GM12878 (cell line): ENCODE measurements around the gene IFT88. TPM values are rescaled to one million over a fixed set of nuclear protein-coding genes. Genes with fewer than 3 reads are reported as not detected.
A peak's percentile ranks its signal among the peaks of the same experiment; 100 is the strongest.

Experiments used
- ASH2L ChIP-seq: fragments of 300-600, 200-600 bp; sonication (generic); IDR thresholded peaks from 2 replicates; pipeline ENCODE4 v1.6.1; 2017; ENCODE audit warnings: low read depth, mild to moderate bottlenecking, borderline replicate concordance
- BCL3 ChIP-seq: IDR thresholded peaks from 2 replicates; pipeline ENCODE4 v1.6.1; 2011; ENCODE audit warnings: borderline replicate concordance, low read depth, mild to moderate bottlenecking, moderate library complexity, low read length; ENCODE audit not compliant: insufficient read depth, poor library complexity, severe bottlenecking
- CEBPB ChIP-seq, 2 experiments: fragments of 150-350 bp in 1 of 2; IDR thresholded peaks; 2 replicates each; pipeline ENCODE4 v1.6.1; 2012 to 2014; ENCODE audit warnings: low read depth in 2 of 2, low read length in 2 of 2, borderline replicate concordance in 1 of 2, inconsistent platforms in 1 of 2
- CEBPZ ChIP-seq: fragments of 150-350 bp; IDR thresholded peaks from 2 replicates; pipeline ENCODE4 v1.6.1; 2016; ENCODE audit warnings: low read depth, low read length
- CREB1 ChIP-seq: IDR thresholded peaks from 2 replicates; pipeline ENCODE4 v1.6.1; 2012; ENCODE audit warnings: low read depth, mild to moderate bottlenecking, inconsistent platforms
- IKZF2 ChIP-seq, 2 experiments: fragments of 450-650 bp; IDR thresholded peaks; 2 replicates each; pipeline ENCODE4 v1.6.1; 2017; ENCODE audit warnings: mild to moderate bottlenecking in 2 of 2, moderate library complexity in 2 of 2
- MAX ChIP-seq: IDR thresholded peaks from 2 replicates; pipeline ENCODE4 v1.6.1; 2012; ENCODE audit warnings: low read depth, low read length, improper control_type of control experiment
- MEF2B ChIP-seq: fragments of 450-650 bp; IDR thresholded peaks from 2 replicates; pipeline ENCODE4 v1.6.1; 2018; ENCODE audit warnings: mild to moderate bottlenecking, moderate library complexity; ENCODE audit not compliant: partially characterized antibody, poor library complexity, severe bottlenecking
- MYB ChIP-seq: fragments of 150-350 bp; IDR thresholded peaks from 2 replicates; pipeline ENCODE4 v1.6.1; 2014; ENCODE audit warnings: mild to moderate bottlenecking, low read depth, low read length, borderline replicate concordance
- MYC ChIP-seq: IDR thresholded peaks from 2 replicates; pipeline ENCODE4 v1.6.1; 2011; ENCODE audit warnings: mild to moderate bottlenecking, low read length, moderate library complexity, inconsistent platforms; ENCODE audit not compliant: insufficient read depth, insufficient replicate concordance, insufficient read length, severe bottlenecking
- PKNOX1 ChIP-seq: fragments of 450-650 bp; IDR thresholded peaks from 2 replicates; pipeline ENCODE4 v1.6.1; 2016; ENCODE audit warnings: mild to moderate bottlenecking
- RAD21 ChIP-seq: IDR thresholded peaks from 2 replicates; pipeline ENCODE4 v1.6.1; 2011; ENCODE audit warnings: mild to moderate bottlenecking, low read depth, low read length, moderate library complexity; ENCODE audit not compliant: insufficient read depth
- RELA ChIP-seq: fragments of 450-650 bp; IDR thresholded peaks from 2 replicates; pipeline ENCODE4 v1.8.0; 2014; ENCODE audit warnings: borderline replicate concordance; ENCODE audit not compliant: partially characterized antibody
- STAT3 ChIP-seq: IDR thresholded peaks from 2 replicates; pipeline ENCODE4 v1.6.1; 2011; ENCODE audit warnings: low read depth, low read length, improper control_type of control experiment
- SUPT20H ChIP-seq: IDR thresholded peaks from 2 replicates; pipeline ENCODE4 v1.6.1; 2011; ENCODE audit warnings: low read depth, mild to moderate bottlenecking, low read length, moderate library complexity, borderline replicate concordance; ENCODE audit not compliant: control insufficient read depth
- TCF3 ChIP-seq: IDR thresholded peaks from 2 replicates; pipeline ENCODE4 v1.6.1; 2012; ENCODE audit warnings: low read depth, mild to moderate bottlenecking, low read length, borderline replicate concordance; ENCODE audit not compliant: insufficient read depth
- YBX1 ChIP-seq: fragments of 450-650 bp; IDR thresholded peaks from 2 replicates; pipeline ENCODE4 v1.6.1; 2016; ENCODE audit warnings: antibody characterized with exemption
- ZNF217 ChIP-seq: fragments of 450-650 bp; IDR thresholded peaks from 2 replicates; pipeline ENCODE4 v1.6.1; 2017; ENCODE audit warnings: antibody characterized with exemption, mild to moderate bottlenecking
- ZNF274 ChIP-seq: IDR thresholded peaks from one replicate; pipeline ENCODE4 v1.8.0; 2011; ENCODE audit not compliant: insufficient read length, insufficient read depth
- ZNF592 ChIP-seq: fragments of 450-650 bp; IDR thresholded peaks from 2 replicates; pipeline ENCODE4 v1.6.1; 2017; ENCODE audit warnings: mild to moderate bottlenecking, moderate library complexity
- polyA plus RNA-seq, 11 experiments: library from polyadenylated mRNA; depleted of rRNA in 4 of 11; unstranded in 6 of 11; stranded (reverse) in 5 of 11; fragments of >200 nt; fragmentation: Nextera tagmentation in 4 of 11; fragmentation: Illumina TruSeq in 1 of 11; extraction: Ambion mirVana in 4 of 11; extraction: Trizol in 1 of 11; gene quantifications; 1 replicate in 1 of 11; 2 replicates in 10 of 11; pipeline versions ENCODE4 v1.2.1 to v1.2.3, GENCODE V29; 2011 to 2016; ENCODE audit warnings: inconsistent platforms in 2 of 11, missing spikeins in 2 of 11, low read depth in 1 of 11
- total RNA-seq, 4 experiments: library from RNA; depleted of rRNA in 3 of 4; stranded (reverse); fragments of >200 nt in 3 of 4; fragmentation: Illumina TruSeq in 1 of 4; extraction: Trizol in 1 of 4; gene quantifications; 2 replicates each; pipeline versions ENCODE4 v1.2.1 to v1.2.3, GENCODE V29; 2013 to 2021

Gene IFT88
- total and polyA plus RNA-seq, 10 of the 15 experiments (the other 5 are each of a cell fraction or from before 2014, with no cell fraction given), result 2.9 to 5.6 (median 4.1) TPM

- TF ChIP-seq BCL3, result peak; percentile 98
- no peak for TF ChIP-seq RELA
- TF ChIP-seq MYB, result 0 out of 2 replicates have a peak, but pooled peaks have one; percentile 30
- TF ChIP-seq PKNOX1, result no peak
- TF ChIP-seq MEF2B, result peak; percentile 100
- no peak for TF ChIP-seq MYC
- TF ChIP-seq YBX1, result peak; percentile 98
- no peak for TF ChIP-seq ASH2L
- no peak for TF ChIP-seq TCF3
- no peak for TF ChIP-seq STAT3
- TF ChIP-seq CEBPZ, result no peak
- TF ChIP-seq MAX, result no peak
- peak; percentile 57 to 59; a peak in 3 of 4 replicates for TF ChIP-seq IKZF2 (IDR thresholded peaks at IDR 0.05)
- TF ChIP-seq ZNF274, result no peak
- TF ChIP-seq CEBPB (IDR thresholded peaks at IDR 0.05; ENCODE audit: borderline replicate concordance in 1 of 2, low read depth in 2 of 2, low read length in 2 of 2), result no peak
- TF ChIP-seq RAD21, result no peak
- TF ChIP-seq CREB1, result no peak
- no peak for TF ChIP-seq SUPT20H
- TF ChIP-seq ZNF592, result no peak
- TF ChIP-seq ZNF217, result no peak
Measured at GRCh38 chr13:20528452-20528851, 38.5 kb upstream of the IFT88 start (continued).
